H1 (cell line): ENCODE results near the gene DEGS2. TPM values are rescaled to one million over a fixed set of nuclear protein-coding genes. Genes with fewer than 3 reads are reported as not detected.

Experiments used
- CTCF ChIA-PET: fragments of 300-600 bp; sonication (Branson Sonifier 250); formaldehyde crosslinking; loops from one replicate; lab custom pipeline; 2021; ENCODE audit not compliant: partially characterized antibody; lab: Charles Lee
- POLR2A ChIA-PET: fragments of 300-600 bp; sonication (Branson Sonifier 250); formaldehyde crosslinking; loops from one replicate; lab custom pipeline; 2021; ENCODE audit warnings: inconsistent platforms; ENCODE audit not compliant: partially characterized antibody; lab: Charles Lee
- DNase-seq, 2 experiments: peaks; one replicate each; pipeline versions ENCODE4 v3.0.0 to v3.0.0-alpha.2; 2010 to 2022; ENCODE audit warnings: low spot score in 2 of 2, low read depth in 1 of 2, mixed read lengths in 1 of 2
- FAIRE-seq: peaks from 2 replicates; lab custom pipeline; 2011; peaks lifted over from hg19 to GRCh38; lab: Jason Lieb, UNC
- H2AFZ ChIP-seq: 2 replicates; pipeline ENCODE4 v1.8.1; 2012; ENCODE audit warnings: low read length, inconsistent platforms
- H2AK5ac ChIP-seq: 2 replicates; pipeline ENCODE4 v1.6.1; 2013; ENCODE audit warnings: low read depth, low read length
- H2BK120ac ChIP-seq: replicated peaks from 2 replicates; pipeline ENCODE3; 2013; ENCODE audit warnings: low read depth, low read length, inconsistent platforms
- H2BK12ac ChIP-seq: 2 replicates; pipeline ENCODE4 v1.6.1; 2013; ENCODE audit warnings: low read depth, low read length
- H2BK15ac ChIP-seq: 2 replicates; pipeline ENCODE4 v1.6.1; 2013; ENCODE audit warnings: low read length
- H2BK20ac ChIP-seq: 2 replicates; pipeline ENCODE4 v1.6.1; 2013; ENCODE audit warnings: low read length
- H2BK5ac ChIP-seq: 2 replicates; pipeline ENCODE4 v1.6.1; 2013; ENCODE audit warnings: low read depth, low read length
- H3K14ac ChIP-seq: 2 replicates; pipeline ENCODE4 v1.6.1; 2013; ENCODE audit warnings: inconsistent platforms; ENCODE audit not compliant: insufficient read length
- H3K18ac ChIP-seq: 2 replicates; pipeline ENCODE4 v1.6.1; 2013; ENCODE audit warnings: low read length; ENCODE audit errors: extremely low read depth
- H3K23ac ChIP-seq: 2 replicates; pipeline ENCODE4 v1.6.1; 2013; ENCODE audit warnings: inconsistent platforms; ENCODE audit not compliant: insufficient read length
- H3K23me2 ChIP-seq: 2 replicates; pipeline ENCODE4 v1.6.1; 2013; ENCODE audit warnings: low read depth, low read length
- H3K27ac ChIP-seq: 2 replicates; pipeline ENCODE4 v1.6.1; 2011; ENCODE audit warnings: low read depth, low read length, inconsistent platforms
- H3K27me3 ChIP-seq, 4 experiments: replicated peaks in 1 of 4; 1 replicate in 1 of 4; 2 replicates in 3 of 4; pipeline versions ENCODE4 v1.6.1 to v1.8.1; 2011 to 2013; ENCODE audit warnings: low read length in 3 of 4, mild to moderate bottlenecking in 3 of 4, inconsistent platforms in 2 of 4, mixed read lengths in 2 of 4, moderate library complexity in 1 of 4; ENCODE audit not compliant: control insufficient read depth in 3 of 4, insufficient read depth in 3 of 4; ENCODE audit errors: extremely low read depth in 1 of 4
- H3K36me3 ChIP-seq, 4 experiments: 2 replicates each; pipeline versions ENCODE4 v1.6.1 to v1.8.1; 2011 to 2013; ENCODE audit warnings: mild to moderate bottlenecking in 4 of 4, low read length in 3 of 4, moderate library complexity in 2 of 4, control low read depth in 1 of 4, inconsistent platforms in 1 of 4; ENCODE audit not compliant: insufficient read depth in 4 of 4, control insufficient read depth in 2 of 4
- H3K4ac ChIP-seq: replicated peaks from 2 replicates; pipeline ENCODE3; 2013; ENCODE audit warnings: low read length, low read depth, mixed read lengths, inconsistent platforms; ENCODE audit not compliant: insufficient read length
- H3K4me1 ChIP-seq, 4 experiments: replicated peaks in 1 of 4; 1 replicate in 1 of 4; 2 replicates in 3 of 4; pipeline versions ENCODE4 v1.6.1 to v1.8.1; 2011 to 2013; ENCODE audit warnings: low read length in 3 of 4, inconsistent platforms in 2 of 4, mixed read lengths in 1 of 4; ENCODE audit not compliant: insufficient read depth in 4 of 4, control insufficient read depth in 3 of 4
- H3K4me2 ChIP-seq, 2 experiments: 2 replicates each; pipeline versions ENCODE4 v1.6.1 to v1.8.1; 2011 to 2013; ENCODE audit warnings: low read depth in 2 of 2, low read length in 2 of 2, control low read depth in 1 of 2, inconsistent platforms in 1 of 2, mild to moderate bottlenecking in 1 of 2; ENCODE audit not compliant: insufficient read depth in 1 of 2
- H3K4me3 ChIP-seq, 4 experiments: fragments of 200-600, 300-600 bp in 1 of 4; sonication (generic), shearing (Covaris generic), sonication (Bioruptor Twin) in 1 of 4; 2 replicates each; pipeline versions ENCODE4 v1.5.1 to v1.8.1; 2011 to 2016; ENCODE audit warnings: low read length in 4 of 4, low read depth in 3 of 4, control low read depth in 2 of 4, inconsistent platforms in 2 of 4, mild to moderate bottlenecking in 2 of 4, mixed read lengths in 1 of 4, moderate library complexity in 1 of 4; ENCODE audit not compliant: insufficient read depth in 2 of 4; ENCODE audit errors: extremely low read depth in 1 of 4
- H3K56ac ChIP-seq: replicated peaks from 2 replicates; pipeline ENCODE3; 2013; ENCODE audit warnings: low read depth, mild to moderate bottlenecking, mixed read lengths, low read length, inconsistent platforms; ENCODE audit not compliant: insufficient read length
- H3K79me1 ChIP-seq: 2 replicates; pipeline ENCODE4 v1.6.1; 2013; ENCODE audit warnings: low read depth, low read length, control low read depth
- H3K79me2 ChIP-seq, 2 experiments: 2 replicates each; pipeline versions ENCODE4 v1.6.1 to v1.8.1; 2012 to 2013; ENCODE audit warnings: low read length in 2 of 2, mild to moderate bottlenecking in 2 of 2, inconsistent platforms in 1 of 2; ENCODE audit not compliant: insufficient read depth in 2 of 2, control insufficient read depth in 1 of 2
- H3K9ac ChIP-seq, 4 experiments: replicated peaks in 1 of 4; 1 replicate in 1 of 4; 2 replicates in 3 of 4; pipeline versions ENCODE4 v1.6.1 to v1.8.1; 2011 to 2013; ENCODE audit warnings: low read depth in 3 of 4, low read length in 3 of 4, control low read depth in 2 of 4, mild to moderate bottlenecking in 2 of 4, moderate library complexity in 2 of 4, inconsistent platforms in 1 of 4; ENCODE audit errors: extremely low read depth in 1 of 4
- H3K9me3 ChIP-seq, 2 experiments: 2 replicates each; pipeline versions ENCODE4 v1.6.1 to v1.8.1; 2012 to 2013; ENCODE audit warnings: mild to moderate bottlenecking in 2 of 2, moderate library complexity in 2 of 2, control low read depth in 1 of 2, inconsistent platforms in 1 of 2, low read depth in 1 of 2, low read length in 1 of 2, mixed read lengths in 1 of 2; ENCODE audit not compliant: insufficient read depth in 2 of 2
- H4K20me1 ChIP-seq, 2 experiments: replicated peaks in 1 of 2; 2 replicates each; pipeline versions ENCODE3 to v1.8.1; 2011 to 2013; ENCODE audit warnings: inconsistent platforms in 2 of 2, low read length in 2 of 2, mild to moderate bottlenecking in 1 of 2; ENCODE audit not compliant: insufficient read depth in 2 of 2, control insufficient read depth in 1 of 2
- H4K5ac ChIP-seq: 2 replicates; pipeline ENCODE4 v1.6.1; 2013; ENCODE audit warnings: low read length, low read depth, mixed read lengths, inconsistent platforms; ENCODE audit not compliant: insufficient read length
- H4K8ac ChIP-seq: 2 replicates; pipeline ENCODE4 v1.8.0; 2013; ENCODE audit warnings: mild to moderate bottlenecking, moderate library complexity, low read length, inconsistent platforms; ENCODE audit not compliant: insufficient read depth; ENCODE audit errors: extremely low read depth
- H4K91ac ChIP-seq: replicated peaks from 2 replicates; pipeline ENCODE3; 2013; ENCODE audit warnings: low read length, mixed read lengths, inconsistent platforms; ENCODE audit not compliant: insufficient read length
- CBX5 ChIP-seq: fragments of 300-800, 300-1000 bp; sonication (generic); IDR thresholded peaks from 2 replicates; pipeline ENCODE4 v1.7.1; 2016; ENCODE audit warnings: antibody characterized with exemption, low read length, low read depth
- CHD1 ChIP-seq: IDR thresholded peaks from 2 replicates; pipeline ENCODE4 v1.6.1; 2012; ENCODE audit warnings: low read depth, low read length, improper control_type of control experiment
- GABPA ChIP-seq: IDR thresholded peaks from 2 replicates; pipeline ENCODE4 v1.6.1; 2011; ENCODE audit warnings: mild to moderate bottlenecking, low read length, moderate library complexity, borderline replicate concordance; ENCODE audit not compliant: insufficient read depth
- HDAC2 ChIP-seq, 2 experiments: fragments of 300-600 bp in 1 of 2; sonication (generic) in 1 of 2; IDR thresholded peaks; 2 replicates each; pipeline ENCODE4 v1.6.1; 2011 to 2012; ENCODE audit warnings: low read depth in 2 of 2, low read length in 2 of 2, mild to moderate bottlenecking in 2 of 2, moderate library complexity in 2 of 2, borderline replicate concordance in 1 of 2, inconsistent platforms in 1 of 2
- KDM5A ChIP-seq: fragments of 200-600 bp; IDR thresholded peaks from 2 replicates; pipeline ENCODE4 v1.7.1; 2012; ENCODE audit warnings: mild to moderate bottlenecking, low read length, inconsistent platforms, mixed read lengths
- NANOG ChIP-seq: IDR thresholded peaks from 2 replicates; pipeline ENCODE4 v1.6.1; 2011; ENCODE audit warnings: low read length, low read depth, mild to moderate bottlenecking, inconsistent platforms; ENCODE audit not compliant: insufficient read depth, poor library complexity, severe bottlenecking
- SIX5 ChIP-seq: IDR thresholded peaks from 2 replicates; pipeline ENCODE4 v1.6.1; 2011; ENCODE audit warnings: mild to moderate bottlenecking, low read depth, low read length
- SUZ12 ChIP-seq: fragments of 200-600 bp; sonication (generic); IDR thresholded peaks from 2 replicates; pipeline ENCODE4 v1.6.1; 2012; ENCODE audit warnings: mild to moderate bottlenecking, inconsistent platforms, low read length, moderate library complexity, mixed read lengths
- TAF7 ChIP-seq: optimal IDR thresholded peaks from 2 replicates; pipeline ENCODE3; 2011; ENCODE audit warnings: low read depth, mild to moderate bottlenecking, inconsistent platforms, low read length, moderate library complexity, borderline replicate concordance
- WGBS, 2 experiments: shearing (Covaris generic) in 1 of 2; methylation state at CpG; one replicate each; pipeline versions ENCODE4 v1.1.6 to v1.1.7; 2013 to 2015; ENCODE audit warnings: low lambda C conversion rate in 2 of 2, mixed read lengths in 2 of 2, inconsistent platforms in 1 of 2, low coverage in 1 of 2, missing lambda C conversion rate in 1 of 2; ENCODE audit not compliant: insufficient replicate concordance in 2 of 2, insufficient coverage in 1 of 2, insufficient read length in 1 of 2; ENCODE audit errors: extremely low coverage in 1 of 2, missing lambda C conversion rate in 1 of 2; 5-methylcytosine and 5-hydroxymethylcytosine counted together
- polyA plus RNA-seq, 7 experiments: library from polyadenylated mRNA; depleted of rRNA in 3 of 7; stranded (reverse) in 5 of 7; unstranded in 2 of 7; fragments of >200 nt in 5 of 7; fragments of 200-250 nt in 2 of 7; gene quantifications; 1 replicate in 5 of 7; 2 replicates in 1 of 7; 4 replicates in 1 of 7; pipeline versions ENCODE4 v1.2.1 to v1.2.3, GENCODE V29; 2011 to 2013; ENCODE audit warnings: missing spikeins in 2 of 7, mixed read lengths in 2 of 7
- total RNA-seq: library from RNA; stranded (reverse); fragmentation: NEBNext Ultra II Directional; extraction: Animal tissue kit (Norgen Biotek cat#: 25700); gene quantifications from 2 replicates; pipeline ENCODE4 v1.2.1, GENCODE V29; 2021
- TF ChIP-seq, protein P1 (sequence below), 3 experiments: IDR thresholded peaks; 1 replicate in 2 of 3; 2 replicates in 1 of 3; pipeline versions ENCODE4 v1.5.1 to v1.6.1; 2011; ENCODE audit warnings: low read length in 3 of 3, mild to moderate bottlenecking in 3 of 3, inconsistent platforms in 2 of 3, low read depth in 1 of 3, moderate library complexity in 1 of 3; ENCODE audit not compliant: insufficient read depth in 1 of 3; ENCODE audit errors: control extremely low read depth in 1 of 3

DEGS2 gene
- total and polyA plus RNA-seq, 2 of the 8 experiments (the other 6 are each of a cell fraction or from before 2014, with no cell fraction given), result 0.61 to 0.82 TPM

DNA sequence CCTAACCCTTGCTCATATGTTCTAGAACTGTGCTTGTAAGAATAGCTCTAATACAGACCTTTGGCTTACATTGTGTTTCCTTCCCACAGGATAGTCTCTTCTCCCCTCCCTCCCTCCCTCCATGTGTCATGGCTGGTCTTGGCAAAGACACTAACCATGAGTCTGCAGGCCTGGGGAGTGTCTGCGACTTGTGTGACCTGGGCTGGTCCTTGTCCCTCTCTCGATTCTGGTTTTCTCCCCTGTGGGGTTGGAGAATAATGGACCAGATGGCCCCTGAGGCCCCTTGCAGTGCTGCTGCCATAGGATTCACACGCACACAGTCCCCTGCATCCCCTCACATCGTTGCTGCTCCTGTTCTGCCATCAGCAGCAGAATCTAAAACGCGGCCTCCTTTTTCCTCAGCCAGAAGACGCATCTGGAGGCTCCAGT, 30.3 kb downstream of the DEGS2 start:
- Histone ChIP-seq H3K79me1 (no peaks in the 10 kb centered on the region), H2BK12ac (no peak overlapping the region), H3K4me1 (peaks cover 0 to 8% (median 6%) of the 10 kb centered on the region in 4 experiments; a peak in 4 of 7 replicates), H4K8ac (no peak overlapping the region), H2BK120ac (no peak overlapping the region), H3K4me2 (no peak overlapping the region), H3K14ac (no peak overlapping the region), H2BK15ac (no peak overlapping the region), H4K5ac (no peak overlapping the region), H2AK5ac (no peak overlapping the region), H4K91ac (no peak overlapping the region), H3K4me3 (no peak overlapping the region), H2BK20ac (no peak overlapping the region), H3K9ac (no peak overlapping the region; a peak in 2 of 7 replicates), H3K23ac (no peak overlapping the region), H4K20me1 (peaks cover 0 to 4% of the 10 kb centered on the region in 2 experiments), H3K79me2 (no peaks in the 10 kb centered on the region), H3K23me2 (no peaks in the 10 kb centered on the region; the same call in 1 of the 2 replicates), H3K36me3 (peaks cover 0 to 2% (median 0%) of the 10 kb centered on the region in 4 experiments; a peak in 3 of 8 replicates), H3K4ac (no peak overlapping the region), H3K9me3 (no peaks in the 10 kb centered on the region), H3K27me3 (no peaks in the 10 kb centered on the region), H2AFZ (no peak overlapping the region), H3K56ac (no peak overlapping the region), H3K18ac (no peak overlapping the region), H2BK5ac (no peak overlapping the region), H3K27ac (no peak overlapping the region)
- ChIA-PET CTCF (interaction anchor here (1.1 to 22.9 kb wide), 8 partner anchors 12 to 146 kb away, joined by 3 to 307 read pairs (median 4); partner anchors contain the start of gene DEGS2), POLR2A (interaction anchor here (0.9 kb wide), 1 partner anchor 9 kb away, joined by 3 read pairs; no protein-coding TSS in a partner anchor)
- FAIRE-seq (no peak), DNase-seq (no peak)
- 85% methylated on average over 7 of the region's 7 CpGs; no CpG with 5 or more reads in 1 of the 2 experiments for WGBS, 2 experiments
- TF ChIP-seq GABPA, result no peak
- TF ChIP-seq KDM5A, result no peak
- no peak for TF ChIP-seq CBX5
- no peak for TF ChIP-seq SUZ12
- no peak for TF ChIP-seq SIX5
- TF ChIP-seq, protein P1, sequence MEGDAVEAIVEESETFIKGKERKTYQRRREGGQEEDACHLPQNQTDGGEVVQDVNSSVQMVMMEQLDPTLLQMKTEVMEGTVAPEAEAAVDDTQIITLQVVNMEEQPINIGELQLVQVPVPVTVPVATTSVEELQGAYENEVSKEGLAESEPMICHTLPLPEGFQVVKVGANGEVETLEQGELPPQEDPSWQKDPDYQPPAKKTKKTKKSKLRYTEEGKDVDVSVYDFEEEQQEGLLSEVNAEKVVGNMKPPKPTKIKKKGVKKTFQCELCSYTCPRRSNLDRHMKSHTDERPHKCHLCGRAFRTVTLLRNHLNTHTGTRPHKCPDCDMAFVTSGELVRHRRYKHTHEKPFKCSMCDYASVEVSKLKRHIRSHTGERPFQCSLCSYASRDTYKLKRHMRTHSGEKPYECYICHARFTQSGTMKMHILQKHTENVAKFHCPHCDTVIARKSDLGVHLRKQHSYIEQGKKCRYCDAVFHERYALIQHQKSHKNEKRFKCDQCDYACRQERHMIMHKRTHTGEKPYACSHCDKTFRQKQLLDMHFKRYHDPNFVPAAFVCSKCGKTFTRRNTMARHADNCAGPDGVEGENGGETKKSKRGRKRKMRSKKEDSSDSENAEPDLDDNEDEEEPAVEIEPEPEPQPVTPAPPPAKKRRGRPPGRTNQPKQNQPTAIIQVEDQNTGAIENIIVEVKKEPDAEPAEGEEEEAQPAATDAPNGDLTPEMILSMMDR (IDR thresholded peaks at IDR 0.05; ENCODE audit: control extremely low read depth in 1 of 3, insufficient read depth in 1 of 3, low read depth in 1 of 3, low read length in 3 of 3), result no peak
- no peak for TF ChIP-seq TAF7
- no peak for TF ChIP-seq HDAC2 (IDR thresholded peaks at IDR 0.05; ENCODE audit: borderline replicate concordance in 1 of 2, low read depth in 2 of 2, low read length in 2 of 2)
- TF ChIP-seq NANOG, result no peak
- TF ChIP-seq CHD1, result no peak
